ENCODE measurements around the gene ADARB1.

GRCh38 chr21:45088116-45088515 lies 13.7 kb downstream of the ADARB1 start:
- TF ChIP-seq CTCF (IDR thresholded peaks at IDR 0.05) (no peak), EP300 (IDR thresholded peaks at IDR 0.05) (no peak), POLR2A (IDR thresholded peaks at IDR 0.05; ENCODE audit: low read depth) (no peak), POLR2AphosphoS5 (IDR thresholded peaks at IDR 0.05) (no peak)
